ENCODE measurements around the gene SHROOM4.

The SHROOM4 gene

DNA sequence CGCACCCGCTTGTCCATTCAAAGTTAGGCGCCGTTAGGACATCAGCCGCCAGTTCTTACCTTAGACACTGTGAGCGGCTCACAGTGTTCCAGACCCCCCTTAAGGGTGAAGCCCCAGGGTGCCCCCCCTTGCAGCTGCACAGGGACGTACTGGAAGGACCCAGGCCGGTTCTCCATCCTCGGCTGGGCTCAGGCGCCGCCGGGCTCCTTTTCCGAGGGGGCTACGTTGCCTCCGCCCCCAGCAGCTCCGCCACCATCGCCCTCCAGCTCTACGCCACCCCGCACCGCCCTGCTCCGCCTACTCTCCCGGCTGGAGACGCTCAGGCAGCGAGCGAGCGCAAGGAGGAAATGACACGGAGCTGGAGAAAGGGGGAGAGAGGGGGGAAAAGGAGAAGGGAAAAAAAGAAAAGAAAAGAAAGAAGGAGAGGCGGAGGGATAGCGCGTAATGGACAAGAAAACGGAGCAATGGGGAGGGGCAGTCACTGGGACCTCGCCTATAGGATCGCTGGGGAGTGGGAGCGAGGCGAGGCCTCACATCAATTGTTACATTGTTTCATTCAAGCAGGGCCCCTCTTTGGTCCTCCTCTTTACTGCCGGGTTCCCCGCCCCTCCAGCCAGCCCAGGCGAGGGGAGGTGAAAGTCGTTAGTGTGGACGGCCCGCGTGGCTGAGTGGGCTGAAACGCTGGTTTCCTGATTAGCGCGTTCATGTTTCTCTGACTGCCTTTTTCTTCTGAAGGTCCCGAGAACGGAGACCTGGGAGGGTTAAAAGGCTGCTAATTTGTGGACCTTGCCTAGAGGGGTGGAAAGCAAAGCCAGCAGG lies at the start of gene SHROOM4:
TSS of gene SHROOM4 (minus strand) at position 352 of the 819 bp plus-strand sequence. CDS start at position 176, 176 bp downstream.
- DNase-seq (ENCODE audit: low spot score): peak; percentile 64

GRCh38 chrX:50863471-50863870 lies 49.5 kb upstream of the SHROOM4 start:
- no peak for DNase-seq (ENCODE audit: low spot score)

GRCh38 chrX:50860518-50860917 lies 46.5 kb upstream of the SHROOM4 start:
- DNase-seq (ENCODE audit: low spot score): no peak

GRCh38 chrX:50858548-50858947 lies 44.6 kb upstream of the SHROOM4 start:
- no peak for DNase-seq (ENCODE audit: low spot score)

- DNase-seq (ENCODE audit: low spot score): no peak
Measured at GRCh38 chrX:50853399-50853798, 39.4 kb upstream of the SHROOM4 start.

DNA sequence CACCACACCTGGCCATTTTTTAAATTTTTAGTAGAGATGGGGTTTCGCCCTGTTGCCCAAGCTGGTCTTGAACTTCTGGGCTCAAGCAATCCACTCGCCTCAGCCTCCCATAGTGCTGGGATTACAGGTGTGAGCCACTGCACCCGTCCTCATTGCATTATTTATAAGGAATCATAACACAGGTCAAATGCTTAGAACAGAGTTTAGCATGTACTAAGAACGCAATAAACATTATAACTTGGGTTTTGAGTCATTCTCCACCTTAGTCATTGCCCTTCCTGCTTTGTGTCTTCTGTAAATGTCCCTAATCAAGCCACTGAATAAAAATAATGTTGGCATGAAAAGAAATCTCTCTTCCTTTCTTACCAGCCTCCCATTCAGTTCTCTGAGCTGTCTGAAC lies 38.5 kb upstream of the SHROOM4 start:
- DNase-seq (ENCODE audit: low spot score): no peak

GRCh38 chrX:50842221-50842620 lies 28.2 kb upstream of the SHROOM4 start:
- no peak for DNase-seq (ENCODE audit: low spot score)

GRCh38 chrX:50839730-50840129 lies 25.7 kb upstream of the SHROOM4 start:
- DNase-seq (ENCODE audit: low spot score): no peak

DNA sequence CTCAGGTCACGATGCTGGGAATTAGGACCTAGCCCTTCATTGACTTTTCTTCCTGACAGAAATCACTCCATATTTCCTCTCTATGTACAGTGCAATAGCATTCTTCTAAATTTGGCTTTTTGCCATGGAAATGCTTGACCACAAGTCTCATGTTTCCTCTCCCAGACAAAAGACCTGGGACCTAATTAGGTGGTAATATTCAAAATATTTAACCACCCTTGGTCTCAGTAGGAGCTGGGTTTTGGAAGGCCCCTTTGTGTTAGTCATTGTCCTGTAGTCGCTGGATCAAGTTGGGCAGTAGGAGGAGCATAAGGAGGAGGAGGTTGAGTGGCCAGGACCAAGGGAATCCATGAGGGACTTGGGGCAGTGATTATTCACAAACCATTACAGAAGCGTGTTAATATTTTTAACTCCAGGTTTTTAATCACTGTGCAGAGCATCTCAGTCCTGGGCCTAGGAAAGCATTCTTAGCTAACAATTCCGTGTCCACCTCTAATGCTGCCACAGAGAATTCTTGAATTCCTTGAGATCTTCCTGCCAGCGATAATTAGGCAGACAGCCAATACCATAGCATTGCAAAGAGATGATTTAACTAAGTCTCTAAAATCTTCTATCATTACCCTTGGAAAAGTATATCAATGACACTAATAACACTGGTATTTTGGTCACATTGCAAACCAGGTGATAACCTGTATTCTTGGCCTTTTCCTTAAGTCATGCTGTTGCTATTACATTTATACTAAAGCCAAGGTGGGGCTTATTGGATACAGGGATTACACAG lies 25.0 kb upstream of the SHROOM4 start:
- DNase-seq (ENCODE audit: low spot score): no peak

GRCh38 chrX:50827996-50828395 lies 14.0 kb upstream of the SHROOM4 start:
- no peak for DNase-seq (ENCODE audit: low spot score)

DNA sequence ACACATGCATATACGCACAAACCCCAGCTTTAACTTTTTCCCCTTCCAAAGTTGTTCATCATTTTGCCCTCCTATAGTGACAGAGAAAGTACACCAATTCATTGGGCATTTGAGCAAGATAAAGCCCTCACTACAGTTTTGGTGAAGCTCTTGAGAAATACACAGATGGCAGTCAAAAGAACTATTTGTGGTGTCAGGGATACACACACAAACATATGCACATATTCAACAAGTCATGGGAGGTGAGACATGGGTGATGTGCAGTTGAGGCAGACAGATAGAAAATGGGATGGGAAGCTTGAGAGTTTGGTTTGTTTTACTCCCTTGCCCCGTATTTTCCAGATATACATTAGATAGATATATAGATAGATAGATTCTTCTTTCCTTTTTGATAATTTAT lies 11.8 kb upstream of the SHROOM4 start:
- no peak for DNase-seq (ENCODE audit: low spot score)

GRCh38 chrX:50818986-50819385 lies 5.0 kb upstream of the SHROOM4 start:
- no peak for DNase-seq (ENCODE audit: low spot score)

- DNase-seq (ENCODE audit: low spot score): no peak
Measured at GRCh38 chrX:50815120-50815519, 1.1 kb upstream of the SHROOM4 start.

DNA sequence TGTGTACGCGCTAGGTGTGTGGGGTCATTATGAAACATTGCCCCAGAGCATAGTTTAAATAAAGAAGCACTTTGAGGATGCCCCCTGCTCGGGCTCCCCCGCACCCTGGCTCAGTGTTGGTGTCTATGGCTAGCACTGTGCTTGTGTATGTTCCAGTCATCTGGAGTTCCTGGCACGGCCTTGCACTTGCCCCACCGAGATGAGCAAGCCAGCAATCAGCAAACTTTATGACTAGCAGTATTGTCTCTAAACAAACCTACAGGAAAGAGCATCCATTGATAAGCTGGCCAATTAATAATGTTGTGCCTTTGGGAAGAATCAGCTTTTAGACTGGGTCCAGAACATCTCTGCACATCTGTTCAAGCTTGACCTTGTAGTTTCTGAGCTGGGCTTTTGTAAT lies 707 bp upstream of the SHROOM4 start:
- no peak for DNase-seq (ENCODE audit: low spot score)

DNA sequence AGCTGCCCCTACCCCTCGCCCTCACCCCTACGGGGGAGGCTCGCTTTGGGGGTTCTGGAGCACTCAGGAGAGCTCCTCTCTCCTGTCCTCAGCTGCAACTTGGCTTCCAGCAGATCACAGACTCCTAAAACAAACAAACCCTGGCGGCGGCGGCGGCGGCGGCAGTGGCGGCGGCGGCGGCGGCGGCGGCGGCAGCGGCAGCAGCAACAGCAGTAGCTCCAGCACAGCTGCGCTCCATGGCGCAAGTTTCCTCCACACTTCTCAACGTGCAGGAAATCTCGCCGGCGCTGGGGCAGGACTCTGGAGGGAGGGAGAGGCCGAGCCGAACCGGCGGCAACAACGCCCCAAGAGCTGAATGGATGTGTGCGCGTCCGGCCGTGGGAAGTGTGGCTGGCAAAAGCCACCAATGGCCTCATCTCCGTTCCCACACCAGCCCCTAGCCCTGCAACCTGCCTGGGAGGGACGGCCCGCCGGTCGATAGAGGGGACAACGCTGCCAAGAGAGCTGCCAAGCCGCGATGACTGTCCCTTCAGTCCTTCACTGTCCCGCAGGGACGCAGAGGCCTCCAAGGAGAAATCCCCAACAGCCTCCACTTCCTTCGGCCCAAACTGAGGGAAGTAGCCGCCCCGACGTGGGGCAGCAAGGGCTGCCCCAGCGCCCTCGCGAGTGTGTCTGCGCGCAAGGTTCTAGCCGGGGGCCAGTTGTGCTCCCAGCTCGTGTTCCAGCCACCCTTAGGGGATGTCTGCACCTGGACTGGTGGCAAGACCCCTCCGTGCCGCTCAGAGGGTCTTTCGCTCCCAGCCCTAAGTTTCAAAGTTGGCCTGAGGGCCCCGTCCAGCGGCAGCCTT lies 775 bp downstream of the SHROOM4 start:
- peak; percentile 62 for DNase-seq (ENCODE audit: low spot score)

DNA sequence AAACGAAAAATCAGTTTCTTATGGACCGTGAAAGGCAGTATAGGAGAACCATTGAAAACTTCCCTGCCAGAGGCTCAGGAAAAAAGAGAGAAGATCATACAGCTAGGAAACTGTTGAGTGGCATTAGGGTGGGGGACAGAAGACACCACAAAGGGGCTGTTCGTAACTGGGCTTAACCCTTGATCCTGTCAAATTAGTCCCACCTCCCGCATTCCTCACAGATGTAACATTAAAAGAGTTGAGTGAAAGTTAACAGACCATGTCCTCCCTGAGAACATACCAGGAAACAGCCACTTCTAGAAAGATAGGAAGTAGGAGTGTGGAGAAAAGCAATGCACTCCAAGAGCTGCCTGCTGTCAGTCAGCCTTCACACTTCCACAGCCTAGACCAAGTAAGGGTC lies 8.7 kb downstream of the SHROOM4 start:
- DNase-seq (ENCODE audit: low spot score): no peak

DNA sequence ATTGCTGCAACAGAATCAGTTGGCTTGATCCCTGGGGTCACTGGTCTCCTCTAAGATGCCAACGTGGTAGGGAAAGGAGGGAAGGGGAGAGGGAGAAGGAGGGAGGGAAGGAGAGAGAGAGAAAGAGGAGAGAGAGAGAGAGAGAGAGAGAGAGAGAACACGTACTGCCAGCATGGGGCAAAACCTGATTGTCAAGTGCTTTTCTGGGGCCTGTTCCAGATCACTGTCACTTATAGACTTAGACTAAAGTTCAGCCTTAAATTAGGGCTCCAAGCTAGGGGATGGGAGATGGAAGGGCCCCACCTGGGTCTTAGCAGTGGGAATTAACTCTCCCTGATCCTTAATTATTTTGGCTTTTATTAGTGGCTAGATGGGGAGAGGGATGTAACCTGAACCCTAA lies 12.9 kb downstream of the SHROOM4 start:
- DNase-seq (ENCODE audit: low spot score): no peak

DNA sequence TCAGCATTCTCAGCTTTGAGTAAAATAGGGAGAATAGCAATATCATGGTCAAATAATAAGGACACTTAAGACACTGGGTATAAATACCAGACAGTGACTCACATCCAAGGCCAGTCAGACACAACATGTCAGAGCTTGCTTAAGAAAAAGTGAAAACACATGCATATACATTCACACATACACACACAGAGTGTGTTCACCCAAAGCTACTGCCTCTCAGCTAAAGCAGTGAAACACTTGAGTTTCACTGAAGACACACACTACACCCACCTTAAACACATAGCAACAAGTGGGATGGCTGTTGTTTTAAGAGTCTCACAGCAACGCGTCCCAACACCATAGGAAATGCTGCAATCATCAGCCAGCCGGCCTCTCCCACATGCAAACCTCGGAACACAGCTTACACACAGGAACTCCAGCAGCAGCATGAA lies 14.4 kb downstream of the SHROOM4 start:
- no peak for DNase-seq (ENCODE audit: low spot score)

DNA sequence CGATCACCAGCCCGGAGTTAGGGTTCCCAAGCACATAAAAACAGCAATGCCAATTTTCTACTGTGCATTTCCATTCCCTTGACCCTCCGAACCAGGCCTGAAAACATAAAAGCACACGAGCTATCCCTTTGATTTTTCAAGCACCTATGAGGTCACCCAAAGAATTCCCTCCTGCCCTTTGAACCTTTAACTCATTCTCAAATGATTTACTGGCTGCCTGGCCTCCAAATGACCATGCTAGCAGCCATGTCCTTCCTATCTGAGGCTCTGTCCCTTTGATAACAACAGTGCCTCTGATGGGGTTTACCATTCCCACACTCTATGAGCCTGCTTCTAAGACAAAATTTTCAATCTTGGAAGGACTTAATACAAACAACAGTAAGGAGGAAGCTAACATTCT lies 15.2 kb downstream of the SHROOM4 start:
- DNase-seq (ENCODE audit: low spot score): no peak

DNA sequence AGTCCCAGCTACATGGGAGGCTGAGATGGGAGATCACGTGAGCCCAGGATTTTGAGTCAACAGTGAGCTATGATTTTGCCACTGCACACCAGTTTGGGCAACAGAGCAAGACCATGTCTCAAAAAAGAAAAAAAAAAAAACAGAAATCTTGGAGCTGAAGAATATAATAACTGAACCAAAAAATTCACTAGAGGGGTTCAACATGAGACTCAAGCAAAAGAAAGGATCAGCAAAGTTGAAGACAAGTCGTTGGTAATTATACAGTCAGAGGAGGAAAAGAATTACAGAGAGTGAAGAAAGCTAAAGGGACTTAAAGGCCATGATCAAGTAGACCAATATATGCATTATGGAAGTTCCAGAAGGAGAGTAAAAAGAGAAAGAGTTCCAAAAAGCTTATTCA lies 26.9 kb downstream of the SHROOM4 start:
- DNase-seq (ENCODE audit: low spot score): no peak

DNA sequence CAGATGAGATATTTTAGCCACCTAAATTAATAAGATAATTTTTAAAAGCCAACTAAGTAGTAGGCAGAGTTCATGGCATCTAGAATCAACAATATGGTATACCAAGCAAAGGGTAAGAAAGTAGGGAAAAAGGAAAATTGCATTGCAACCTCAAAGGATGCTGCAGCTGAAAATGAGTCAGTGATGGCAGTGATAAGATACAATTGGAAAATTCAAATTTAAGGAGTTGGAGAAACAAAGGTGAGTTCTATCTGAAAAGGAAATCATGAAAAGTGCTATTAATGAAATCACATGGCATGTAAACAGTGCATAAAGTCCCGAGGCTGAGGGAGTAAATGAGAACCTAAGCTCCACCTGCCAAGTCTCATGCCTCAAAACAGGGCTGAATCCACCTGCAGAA lies 33.9 kb downstream of the SHROOM4 start:
- DNase-seq (ENCODE audit: low spot score): no peak

- DNase-seq (ENCODE audit: low spot score): no peak
Measured at GRCh38 chrX:50779694-50780093, 34.3 kb downstream of the SHROOM4 start.
